BE2C (cell line): ENCODE results near the gene PREX1.

Experiments used
- DNase-seq: peaks from one replicate; pipeline ENCODE4 v3.0.0-alpha.2; 2020
- H3K27me3 ChIP-seq: fragments of 250-450 bp; sonication (Bioruptor Pico); 2 replicates; pipeline ENCODE4 v1.5.1; 2020; ENCODE audit warnings: mild to moderate bottlenecking
- H3K36me3 ChIP-seq: fragments of 250-450 bp; sonication (Bioruptor Pico); 2 replicates; pipeline ENCODE4 v1.5.1; 2020; ENCODE audit warnings: mild to moderate bottlenecking
- H3K4me1 ChIP-seq: fragments of 250-450 bp; sonication (Bioruptor Pico); 2 replicates; pipeline ENCODE4 v1.5.1; 2020
- H3K4me3 ChIP-seq: 2 replicates; pipeline ENCODE4 v1.5.1; 2011; ENCODE audit warnings: low read depth, low read length
- H3K9me3 ChIP-seq: fragments of 250-450 bp; sonication (Bioruptor Pico); 2 replicates; pipeline ENCODE4 v1.5.1; 2020
- TF ChIP-seq, protein P1 (sequence below): IDR thresholded peaks from 2 replicates; pipeline ENCODE4 v1.5.1; 2012; ENCODE audit warnings: mild to moderate bottlenecking, low read depth, low read length

PREX1 gene

DNA sequence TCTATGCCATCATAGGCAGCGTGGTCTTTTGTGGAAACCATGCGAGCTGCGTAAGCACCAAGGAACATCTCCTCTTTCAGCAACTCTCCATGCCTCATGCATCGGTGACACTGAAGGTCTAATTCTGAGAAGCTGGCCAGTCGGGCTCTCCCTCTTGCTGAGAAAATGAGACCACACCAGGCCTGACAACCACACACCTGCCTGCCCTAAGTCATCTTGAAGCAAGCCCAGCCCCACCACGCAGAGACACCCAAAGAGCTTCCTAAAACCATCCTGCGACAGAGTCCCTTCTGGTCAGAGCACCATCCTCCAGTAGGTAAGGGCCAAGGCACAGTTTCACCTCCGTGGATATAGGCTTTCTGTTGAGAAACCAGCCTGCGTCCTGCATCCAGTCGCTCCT lies 26.6 kb downstream of the PREX1 start:
- H3K36me3 ChIP-seq, result no peaks in the 10 kb centered on the region
- H3K4me1 ChIP-seq, result no peaks in the 10 kb centered on the region
- no peaks in the 10 kb centered on the region for H3K9me3 ChIP-seq
- H3K4me3 ChIP-seq, result no peak overlapping the region
- no peak for DNase-seq
- TF ChIP-seq, protein P1, sequence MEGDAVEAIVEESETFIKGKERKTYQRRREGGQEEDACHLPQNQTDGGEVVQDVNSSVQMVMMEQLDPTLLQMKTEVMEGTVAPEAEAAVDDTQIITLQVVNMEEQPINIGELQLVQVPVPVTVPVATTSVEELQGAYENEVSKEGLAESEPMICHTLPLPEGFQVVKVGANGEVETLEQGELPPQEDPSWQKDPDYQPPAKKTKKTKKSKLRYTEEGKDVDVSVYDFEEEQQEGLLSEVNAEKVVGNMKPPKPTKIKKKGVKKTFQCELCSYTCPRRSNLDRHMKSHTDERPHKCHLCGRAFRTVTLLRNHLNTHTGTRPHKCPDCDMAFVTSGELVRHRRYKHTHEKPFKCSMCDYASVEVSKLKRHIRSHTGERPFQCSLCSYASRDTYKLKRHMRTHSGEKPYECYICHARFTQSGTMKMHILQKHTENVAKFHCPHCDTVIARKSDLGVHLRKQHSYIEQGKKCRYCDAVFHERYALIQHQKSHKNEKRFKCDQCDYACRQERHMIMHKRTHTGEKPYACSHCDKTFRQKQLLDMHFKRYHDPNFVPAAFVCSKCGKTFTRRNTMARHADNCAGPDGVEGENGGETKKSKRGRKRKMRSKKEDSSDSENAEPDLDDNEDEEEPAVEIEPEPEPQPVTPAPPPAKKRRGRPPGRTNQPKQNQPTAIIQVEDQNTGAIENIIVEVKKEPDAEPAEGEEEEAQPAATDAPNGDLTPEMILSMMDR, result no peak
- no peaks in the 10 kb centered on the region for H3K27me3 ChIP-seq

DNA sequence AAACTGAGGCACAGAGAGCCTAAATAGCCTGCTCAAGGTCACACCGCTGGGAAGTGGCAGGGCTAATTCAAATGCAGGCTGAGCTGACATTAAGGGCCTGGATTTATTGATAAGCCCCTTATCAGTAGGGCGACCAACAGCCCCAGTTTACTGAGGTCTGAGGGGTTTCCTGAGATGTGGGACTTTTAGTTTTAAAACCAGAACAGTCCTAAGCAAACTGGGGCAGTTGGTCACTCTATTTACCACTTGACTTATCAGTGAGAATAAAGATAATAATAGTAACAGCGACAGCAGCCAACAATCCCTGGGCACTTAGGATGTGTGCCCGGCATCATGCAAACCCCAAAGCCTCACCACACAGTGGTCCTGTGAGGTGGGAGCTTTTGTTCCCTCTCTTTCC lies 27.6 kb downstream of the PREX1 start:
- TF ChIP-seq, protein P1, result no peak
- Histone ChIP-seq H3K36me3 (no peaks in the 10 kb centered on the region), H3K4me3 (no peak overlapping the region), H3K4me1 (no peaks in the 10 kb centered on the region), H3K9me3 (no peaks in the 10 kb centered on the region), H3K27me3 (no peaks in the 10 kb centered on the region)
- no peak for DNase-seq

DNA sequence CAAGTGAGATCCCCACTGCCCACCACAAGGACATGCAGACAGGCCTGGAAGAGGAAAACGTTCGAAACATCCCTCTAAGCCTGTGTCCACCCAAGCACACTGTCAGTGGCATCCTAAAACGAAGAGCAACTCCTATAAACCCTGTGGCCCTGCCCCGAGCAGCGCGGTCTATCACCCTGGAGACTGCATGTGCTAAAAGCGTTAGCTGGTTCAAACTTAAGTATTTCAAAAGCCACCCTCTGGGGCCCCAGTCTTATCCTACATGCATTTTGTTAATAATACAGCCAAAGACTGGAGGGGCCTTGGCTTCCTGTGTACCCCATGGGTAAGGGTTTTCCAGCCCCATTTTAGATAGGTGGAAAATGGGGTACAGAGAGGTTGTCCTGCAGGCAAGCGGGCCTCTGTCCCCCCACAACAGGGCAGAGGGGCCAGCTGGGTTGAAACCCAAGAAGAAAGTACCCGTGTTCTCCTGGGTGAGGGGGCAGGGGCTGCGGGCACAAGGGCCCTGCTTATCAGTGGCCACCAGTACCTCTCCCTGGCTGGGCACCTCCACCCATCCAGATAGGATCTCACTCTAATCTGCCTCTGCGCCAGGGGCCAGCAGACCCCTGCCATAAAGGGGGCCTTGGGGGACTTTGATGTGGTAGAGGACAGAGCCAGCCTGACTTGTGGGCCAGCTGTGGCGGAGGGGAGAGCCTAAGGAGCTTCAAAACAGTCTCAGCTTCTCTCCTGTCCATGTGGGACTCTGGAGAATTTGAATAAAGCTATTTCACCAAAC lies 28.3 kb downstream of the PREX1 start:
- TF ChIP-seq, protein P1, result no peak
- Histone ChIP-seq H3K9me3 (no peaks in the 10 kb centered on the region), H3K27me3 (no peaks in the 10 kb centered on the region), H3K4me3 (no peak overlapping the region), H3K4me1 (no peaks in the 10 kb centered on the region), H3K36me3 (no peaks in the 10 kb centered on the region)
- no peak for DNase-seq

DNA sequence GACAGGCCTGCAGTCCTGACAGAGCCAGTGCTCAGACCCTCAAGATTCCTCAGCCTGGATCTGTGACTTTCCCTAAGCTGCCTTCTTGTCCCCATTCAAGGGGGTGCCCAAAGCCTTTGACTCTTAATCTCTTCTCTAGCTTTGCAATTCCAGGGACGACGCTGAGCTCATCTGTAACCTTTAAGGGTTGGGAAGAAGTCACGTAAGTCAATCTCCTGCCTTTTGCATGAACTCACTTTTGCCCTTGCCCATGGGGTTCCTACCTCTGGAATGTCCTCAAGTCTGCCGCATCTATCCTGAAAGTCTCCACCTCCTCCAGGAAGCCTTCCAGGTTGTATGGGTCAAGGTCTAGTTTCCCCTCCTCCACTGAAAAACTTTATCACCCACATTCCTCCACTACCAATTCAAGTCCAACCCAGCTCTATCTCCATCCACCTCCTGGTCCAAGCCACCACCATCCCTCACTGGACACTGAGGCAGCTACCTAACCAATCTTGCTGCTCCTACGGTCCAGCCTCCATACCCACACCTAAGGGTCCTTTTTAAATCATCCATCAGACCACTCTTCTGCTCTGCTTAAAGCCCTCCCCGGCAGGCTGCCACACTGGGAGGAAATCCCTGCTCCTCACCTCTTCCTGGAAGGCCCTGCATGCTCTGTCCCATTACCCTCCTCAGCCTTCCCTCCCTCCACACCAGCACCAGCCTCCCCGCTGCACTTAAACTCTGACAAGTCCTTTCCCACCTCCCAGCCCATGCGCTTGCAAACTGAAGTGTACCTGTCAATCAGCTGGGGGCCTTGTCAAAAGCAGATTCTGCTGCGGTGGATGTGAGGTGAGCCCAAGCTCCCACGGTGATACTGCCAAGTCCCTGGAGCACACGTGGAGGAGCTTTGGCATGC lies 29.7 kb downstream of the PREX1 start:
- no peak overlapping the region for H3K4me3 ChIP-seq

DNA sequence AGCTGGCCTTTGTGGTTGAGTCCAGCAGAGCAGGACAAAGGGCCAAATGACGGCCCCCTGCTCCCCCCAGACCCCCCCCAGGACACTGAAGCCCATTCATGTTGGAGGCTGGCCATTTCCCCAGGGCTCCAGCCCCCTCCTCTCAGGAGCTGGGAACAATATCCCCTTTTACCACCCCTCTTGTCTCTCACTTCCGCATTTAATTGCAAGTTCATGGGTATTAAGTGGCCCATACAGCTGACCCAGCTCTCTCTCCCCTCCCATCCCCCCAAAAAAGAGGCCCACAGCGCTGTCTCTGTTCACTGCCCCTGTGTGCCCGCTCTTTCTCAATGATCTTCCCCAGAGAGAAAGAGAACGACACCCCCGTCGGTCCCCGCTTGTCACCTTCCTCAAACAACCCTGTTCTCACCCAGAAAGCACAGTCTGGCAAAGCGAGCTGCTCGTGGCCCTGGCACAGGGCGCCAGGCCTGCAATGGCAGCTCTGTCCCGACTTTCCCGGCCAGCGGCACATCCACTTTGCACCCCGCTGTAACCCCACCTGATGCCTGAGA lies 30.4 kb downstream of the PREX1 start:
- TF ChIP-seq, protein P1, result no peak
- no peak for DNase-seq
- Histone ChIP-seq H3K36me3 (no peaks in the 10 kb centered on the region), H3K4me1 (no peaks in the 10 kb centered on the region), H3K4me3 (no peak overlapping the region), H3K27me3 (no peaks in the 10 kb centered on the region), H3K9me3 (no peaks in the 10 kb centered on the region)

More for the DNA sequence above, 29.7 kb downstream of the PREX1 start:
- Histone ChIP-seq H3K36me3 (no peaks in the 10 kb centered on the region), H3K27me3 (no peaks in the 10 kb centered on the region), H3K4me1 (no peaks in the 10 kb centered on the region), H3K9me3 (no peaks in the 10 kb centered on the region)
- TF ChIP-seq, protein P1, result no peak
- no peak for DNase-seq
